ENCODE measurements around the gene EEFSEC.

The EEFSEC gene

DNA sequence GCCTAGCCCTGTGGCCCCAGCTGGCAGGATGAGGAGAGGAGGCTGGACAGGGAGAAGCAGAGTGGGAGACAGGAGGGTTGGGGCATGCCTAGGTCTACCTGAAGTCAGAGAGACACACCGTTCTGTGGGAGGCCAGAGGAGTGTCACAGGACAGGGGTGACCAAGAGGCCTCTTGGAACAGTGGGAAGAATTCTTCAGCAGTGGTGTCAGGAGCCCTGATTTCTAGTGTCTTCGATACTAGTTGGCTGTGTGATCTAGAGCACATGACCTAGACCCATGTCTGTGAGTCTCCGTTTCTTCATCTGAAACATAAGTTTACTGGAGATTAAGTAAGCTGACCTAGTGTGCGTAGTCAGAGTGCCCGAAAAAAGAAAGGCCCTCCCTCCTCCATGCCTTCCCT, 92.2 kb downstream of the EEFSEC start:
- DNase-seq, result no peak

GRCh38 chr3:128247666-128248409, 94.6 kb downstream of the EEFSEC start:
- no peak for DNase-seq

DNA sequence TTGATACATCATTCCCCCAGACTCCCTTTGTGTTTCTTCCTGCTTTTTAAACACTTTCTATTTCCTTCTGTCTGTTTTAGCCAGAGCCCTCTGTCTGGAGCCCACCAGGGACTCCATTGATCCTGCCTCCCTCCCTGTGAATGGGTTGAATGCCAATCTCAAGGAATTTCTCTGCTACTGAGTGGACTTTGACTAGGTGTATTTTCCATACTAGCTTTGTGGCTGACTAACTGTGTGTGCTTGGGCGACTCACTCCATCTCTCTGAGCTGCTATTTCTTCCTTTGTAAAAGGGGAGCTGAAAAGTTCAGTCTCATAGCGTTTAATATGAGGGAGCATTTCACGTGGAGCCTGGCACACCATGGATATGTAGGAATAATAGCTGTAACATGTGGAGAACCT, 98.8 kb downstream of the EEFSEC start:
- DNase-seq, result no peak

DNA sequence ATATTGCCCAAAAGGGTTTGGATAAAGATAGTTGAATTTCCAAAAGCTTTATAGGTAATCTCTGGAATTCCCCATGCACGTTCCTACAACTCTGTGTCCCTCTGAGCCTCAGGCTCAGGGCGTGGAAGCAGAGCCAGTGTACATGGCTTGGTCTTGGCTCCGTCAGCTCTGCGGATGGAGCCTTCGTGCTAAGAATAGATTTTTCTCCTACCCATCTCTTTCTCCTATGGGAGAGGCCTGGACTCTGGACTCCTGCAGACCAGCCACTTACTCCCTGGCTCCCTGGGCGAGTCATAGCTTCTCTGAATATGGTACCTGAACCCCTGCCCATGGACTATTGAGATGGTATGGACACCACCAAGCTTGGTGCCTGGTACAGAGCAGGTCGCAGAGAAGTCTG, 99.9 kb downstream of the EEFSEC start:
- no peak for DNase-seq

DNA sequence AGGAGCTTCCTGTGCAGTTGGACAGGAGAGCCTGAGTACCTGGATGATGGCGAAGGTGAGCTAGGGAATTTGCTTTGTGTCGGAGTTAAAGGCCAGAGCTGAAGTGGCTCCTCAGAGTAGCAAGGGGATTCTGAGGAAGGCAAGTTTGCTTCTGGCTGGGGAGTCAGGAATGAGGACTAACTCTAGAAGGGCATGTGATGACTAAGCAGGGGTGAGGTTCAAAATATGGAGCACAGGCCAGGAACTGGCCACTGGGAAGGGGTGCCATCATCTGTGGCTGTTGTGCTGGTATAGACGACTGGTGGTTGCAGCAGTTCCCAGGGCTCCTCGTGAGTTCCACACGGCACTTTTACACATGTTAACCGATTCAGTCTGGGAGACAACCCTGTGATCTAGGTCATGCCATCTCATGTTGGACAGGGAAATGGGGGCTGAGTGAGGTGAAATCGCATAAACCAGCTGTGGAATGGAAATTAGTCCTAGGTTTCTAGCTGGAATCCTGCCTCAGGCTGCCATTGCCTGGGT, 100.8 kb downstream of the EEFSEC start:
- DNase-seq, result no peak

GRCh38 chr3:128254967-128255366, 101.7 kb downstream of the EEFSEC start:
- DNase-seq, result no peak

DNA sequence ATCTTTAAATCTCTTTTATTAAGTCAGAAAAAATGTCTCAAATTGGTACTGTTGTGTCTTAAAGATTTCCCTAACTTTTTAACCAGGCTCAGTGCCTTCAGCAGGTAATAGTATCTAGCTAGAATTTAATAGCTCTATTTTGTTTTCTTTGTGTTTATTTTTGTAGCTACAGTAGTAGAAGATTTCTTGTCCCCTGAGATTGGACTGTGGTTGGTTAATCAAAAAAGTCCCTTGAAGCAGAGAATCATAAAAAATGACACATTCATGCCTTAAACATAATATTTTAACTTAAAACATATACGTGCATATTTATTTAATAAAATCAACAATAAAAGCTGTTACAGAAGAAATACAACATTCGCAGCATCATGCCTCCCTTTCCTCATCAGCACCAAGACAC, 102.8 kb downstream of the EEFSEC start:
- no peak for DNase-seq

DNA sequence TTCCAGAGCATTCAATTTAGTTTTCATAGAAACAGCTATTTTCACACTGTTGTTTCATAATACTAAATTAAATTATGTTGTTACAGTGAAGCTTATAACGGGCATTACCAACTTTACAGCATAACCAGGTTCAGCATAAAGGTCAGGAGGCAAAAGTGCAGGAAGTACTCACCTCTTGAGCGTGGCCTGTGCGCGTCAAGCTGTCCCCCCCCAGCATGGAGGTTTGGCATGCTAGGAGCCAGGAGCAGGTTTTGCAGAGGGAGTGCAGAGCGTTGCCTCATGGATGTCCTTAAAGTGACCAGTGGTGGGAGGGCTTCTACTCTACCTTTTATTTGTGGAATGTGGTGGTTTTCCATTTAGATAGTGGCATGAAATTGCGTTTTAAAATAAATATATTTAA, 104.4 kb downstream of the EEFSEC start:
- no peak for DNase-seq

- no peak for DNase-seq
These were observed 107.0 kb downstream of the EEFSEC start for GRCh38 chr3:128260275-128260674.

DNA sequence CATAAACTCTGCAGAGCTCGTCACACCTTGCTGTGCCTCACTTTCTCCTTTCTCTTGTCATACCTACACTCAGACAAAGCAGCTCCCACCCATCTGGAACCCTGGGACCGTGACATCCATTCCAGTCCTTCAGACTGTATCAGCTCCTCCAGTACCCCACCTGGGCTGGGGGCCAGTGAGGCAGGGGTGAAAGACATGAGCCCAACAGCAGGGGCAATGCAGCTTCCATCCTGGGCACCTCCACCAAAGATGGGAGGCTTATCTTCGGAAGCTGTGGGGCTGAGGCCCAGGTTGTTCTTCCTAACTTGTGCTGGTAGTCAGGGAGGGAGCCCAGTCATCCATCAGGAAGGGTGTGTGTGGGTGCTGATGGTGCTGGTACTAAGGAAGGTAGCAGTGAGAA, 109.2 kb downstream of the EEFSEC start:
- no peak for DNase-seq

DNA sequence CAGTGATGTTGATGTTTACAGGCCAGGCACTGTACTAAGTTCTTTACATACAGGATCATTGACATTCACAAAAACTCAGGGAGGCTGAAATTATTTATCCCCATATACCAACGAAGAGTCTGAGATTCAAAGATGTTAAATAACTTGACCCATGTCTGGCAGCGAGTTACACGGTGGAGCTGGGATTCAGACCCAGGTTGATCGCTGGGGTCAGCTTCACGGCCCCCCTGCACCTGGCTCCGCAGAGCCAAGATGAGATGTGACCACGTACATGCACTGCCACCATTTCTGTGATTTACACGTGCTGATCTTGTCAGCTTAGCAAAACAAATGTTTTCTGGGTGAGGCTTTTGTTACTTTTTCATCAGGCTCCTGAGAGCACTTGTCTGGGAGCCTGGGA, 109.8 kb downstream of the EEFSEC start:
- DNase-seq, result no peak

DNA sequence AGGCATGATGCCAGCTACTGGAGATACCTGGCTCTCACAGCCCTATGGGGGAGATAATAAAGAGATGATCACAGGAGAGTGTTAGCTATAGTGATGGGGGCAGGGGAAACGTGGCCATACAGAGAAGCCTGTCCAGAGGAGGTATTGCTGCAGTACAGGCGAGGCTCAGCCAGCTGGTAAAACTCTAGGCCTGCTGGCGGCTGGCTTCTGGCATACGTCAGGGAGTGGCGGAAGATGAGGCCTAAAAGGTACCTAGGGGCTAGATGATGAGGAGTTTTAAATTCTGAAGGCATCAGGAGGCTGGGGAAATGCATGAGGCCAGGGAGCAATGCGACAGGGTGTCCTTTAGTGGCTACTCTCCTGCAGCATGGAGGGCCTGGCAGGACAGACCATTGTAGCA, 110.7 kb downstream of the EEFSEC start:
- DNase-seq, result no peak

DNA sequence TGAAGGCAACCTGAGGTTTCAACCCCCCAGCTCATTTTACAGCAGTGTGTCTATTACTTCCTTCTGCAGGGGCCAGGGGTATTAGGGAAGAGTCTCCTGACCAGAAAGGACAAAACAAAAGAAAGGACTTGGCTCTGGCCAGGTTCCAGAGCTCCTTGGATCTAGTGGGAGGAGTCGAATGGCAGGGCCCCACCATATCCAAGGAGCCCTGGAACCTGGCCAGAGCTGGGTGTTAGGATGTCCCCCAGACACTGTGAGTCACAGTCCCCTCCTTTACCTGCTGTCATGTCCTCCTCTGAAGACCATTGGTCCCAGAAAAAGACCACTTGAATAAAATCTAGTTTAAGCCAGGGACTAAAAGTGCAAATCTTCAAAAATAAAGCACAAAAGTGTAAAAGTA, 113.2 kb downstream of the EEFSEC start:
- DNase-seq, result no peak

- no peak for DNase-seq
These were observed 114.3 kb downstream of the EEFSEC start for GRCh38 chr3:128267541-128267940.

DNA sequence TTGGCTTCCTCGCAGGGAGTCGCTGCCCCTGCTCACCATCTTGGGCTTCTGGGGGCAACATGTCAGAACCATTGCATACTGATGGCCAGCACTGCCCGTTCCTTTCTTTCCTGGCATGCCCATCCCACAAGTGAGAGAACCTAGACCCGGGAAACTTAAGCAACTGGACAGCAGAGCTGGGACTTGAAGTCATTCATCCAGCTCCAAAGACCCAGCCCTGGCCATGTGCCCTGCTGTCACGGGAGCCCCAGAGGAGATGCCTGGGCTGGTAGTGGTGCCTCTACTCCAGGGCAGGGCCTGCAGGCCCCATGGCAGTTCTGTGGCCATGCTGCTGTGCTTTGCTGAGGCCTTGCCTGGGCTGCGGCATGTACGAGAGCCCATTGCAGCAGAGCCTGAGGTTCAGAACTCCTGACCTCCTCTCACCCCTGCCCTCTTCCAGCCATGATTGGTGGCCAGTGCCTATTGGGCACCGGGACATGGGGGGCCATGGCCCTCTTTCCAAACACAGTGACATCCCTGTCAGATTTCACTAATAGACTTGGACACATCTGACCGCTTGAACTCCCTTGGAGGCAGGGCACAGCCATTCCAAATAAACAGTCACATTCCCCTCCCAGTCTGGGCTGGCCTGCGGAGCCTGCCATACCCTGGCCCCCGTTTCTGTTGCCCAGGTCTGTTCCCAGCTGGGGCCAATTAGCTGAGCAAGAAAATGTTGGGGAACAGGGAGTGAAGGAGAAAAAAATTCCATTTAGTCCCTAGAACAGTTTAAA, 115.9 kb downstream of the EEFSEC start:
- no peak for DNase-seq

DNA sequence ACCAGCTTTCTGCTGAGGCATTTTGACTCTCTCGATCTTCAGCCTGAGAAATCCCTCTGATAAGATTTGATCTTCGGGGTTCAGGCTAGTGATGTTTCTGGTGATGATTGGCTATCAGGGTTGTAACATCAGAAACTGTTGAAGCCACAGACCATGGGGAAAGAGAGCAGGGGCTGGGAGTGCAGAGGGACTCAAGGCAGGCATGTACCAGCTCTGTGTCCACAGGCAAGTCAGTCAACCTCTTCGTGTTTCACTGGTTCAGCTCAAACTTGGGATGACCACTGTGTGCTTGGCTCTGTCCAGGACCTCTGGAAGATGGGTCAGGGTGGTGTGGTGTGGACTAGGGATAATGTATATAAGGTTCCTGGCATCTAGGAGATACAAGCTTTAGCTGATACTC, 116.5 kb downstream of the EEFSEC start:
- no peak for DNase-seq

GRCh38 chr3:128270559-128271492, 117.5 kb downstream of the EEFSEC start:
- DNase-seq, result no peak

GRCh38 chr3:128271536-128272332, 118.5 kb downstream of the EEFSEC start:
- no peak for DNase-seq

DNA sequence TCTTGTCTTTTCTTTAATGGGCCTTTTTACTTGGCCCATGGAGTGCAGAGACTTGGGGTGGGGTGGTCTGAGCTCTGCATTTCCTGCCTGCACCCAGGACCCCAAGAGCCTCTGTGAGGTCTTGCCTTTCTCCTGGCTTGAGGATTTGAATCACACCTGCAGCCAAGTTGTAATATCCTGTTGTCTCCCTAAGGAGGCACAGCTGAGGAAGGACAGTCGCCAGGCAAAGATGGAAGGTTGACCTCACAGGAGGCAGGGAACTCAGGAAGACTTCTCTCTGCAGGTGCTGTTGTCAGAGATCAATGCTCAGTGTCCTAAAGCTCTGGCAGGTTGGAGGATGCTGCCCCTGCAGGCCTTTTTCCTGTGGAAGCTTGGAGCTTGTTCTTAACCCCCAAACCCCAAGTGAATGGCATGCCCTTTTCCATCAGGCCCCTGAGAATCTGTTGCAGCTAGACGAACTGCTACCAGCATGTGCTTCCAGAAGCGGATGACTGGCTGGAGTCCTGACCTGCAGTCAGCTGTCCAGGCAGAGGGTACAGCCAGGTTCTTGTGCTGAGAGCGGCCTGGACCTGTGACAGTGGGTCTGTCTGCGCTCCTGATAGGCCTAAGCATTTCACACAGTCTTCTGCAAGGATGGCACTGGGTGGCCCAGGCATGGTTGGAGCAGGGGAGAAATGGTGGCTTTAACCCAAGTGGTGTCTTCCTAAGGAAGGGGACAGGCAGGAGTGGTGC, 120.0 kb downstream of the EEFSEC start:
- DNase-seq, result no peak

GRCh38 chr3:128273841-128274573, 120.7 kb downstream of the EEFSEC start:
- DNase-seq, result no peak

- no peak for DNase-seq
These were observed 121.6 kb downstream of the EEFSEC start for GRCh38 chr3:128274837-128275236.
